Stimulated activated CD4-positive, alpha-beta T cell treated with anti-CD3 and anti-CD28 coated beads, Interleukin-4, amount 100 ng/mL, for 4 hours (primary cell): Measurements from ENCODE around the gene UBA5.

ENCODE experiments used
- DNase-seq, 2 experiments: peaks; one replicate each; pipeline ENCODE4 v3.0.0-alpha.2; 2020

The UBA5 gene

DNA sequence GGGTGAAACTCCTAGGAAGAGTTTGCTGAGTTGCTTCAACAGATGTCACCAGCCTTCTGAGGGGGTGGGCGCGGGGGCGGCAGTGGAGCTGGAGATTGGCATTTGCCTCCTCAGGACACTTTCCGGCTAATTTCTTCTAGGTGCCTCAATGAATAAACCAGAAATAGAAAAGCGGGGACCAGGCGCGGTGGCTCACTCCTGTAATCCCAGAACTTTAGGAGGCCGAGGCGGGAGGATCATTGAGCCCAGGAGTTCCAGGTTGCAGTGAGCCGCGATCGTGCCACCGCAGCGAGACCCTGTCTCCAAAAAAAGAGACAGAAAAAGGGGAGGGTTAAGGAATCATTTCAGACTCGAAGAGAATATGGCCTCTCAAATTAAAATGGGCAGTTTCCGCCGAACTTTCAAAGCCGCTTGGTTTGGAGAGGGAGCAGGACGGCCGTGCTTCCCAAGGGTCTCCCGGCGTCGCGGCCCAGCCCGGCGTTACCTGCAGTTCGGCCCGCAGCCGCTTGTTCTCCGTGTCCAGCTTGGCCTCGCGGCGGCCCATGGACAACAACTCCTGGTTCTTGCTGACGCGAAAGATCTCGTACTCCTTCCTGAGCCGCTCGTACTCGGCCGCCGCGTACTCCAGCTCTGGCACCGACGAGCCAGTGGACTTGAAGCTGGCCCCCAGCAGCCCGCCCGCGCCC lies 61.5 kb downstream of the UBA5 start:
- DNase-seq: peak; percentile 4 to 9

DNA sequence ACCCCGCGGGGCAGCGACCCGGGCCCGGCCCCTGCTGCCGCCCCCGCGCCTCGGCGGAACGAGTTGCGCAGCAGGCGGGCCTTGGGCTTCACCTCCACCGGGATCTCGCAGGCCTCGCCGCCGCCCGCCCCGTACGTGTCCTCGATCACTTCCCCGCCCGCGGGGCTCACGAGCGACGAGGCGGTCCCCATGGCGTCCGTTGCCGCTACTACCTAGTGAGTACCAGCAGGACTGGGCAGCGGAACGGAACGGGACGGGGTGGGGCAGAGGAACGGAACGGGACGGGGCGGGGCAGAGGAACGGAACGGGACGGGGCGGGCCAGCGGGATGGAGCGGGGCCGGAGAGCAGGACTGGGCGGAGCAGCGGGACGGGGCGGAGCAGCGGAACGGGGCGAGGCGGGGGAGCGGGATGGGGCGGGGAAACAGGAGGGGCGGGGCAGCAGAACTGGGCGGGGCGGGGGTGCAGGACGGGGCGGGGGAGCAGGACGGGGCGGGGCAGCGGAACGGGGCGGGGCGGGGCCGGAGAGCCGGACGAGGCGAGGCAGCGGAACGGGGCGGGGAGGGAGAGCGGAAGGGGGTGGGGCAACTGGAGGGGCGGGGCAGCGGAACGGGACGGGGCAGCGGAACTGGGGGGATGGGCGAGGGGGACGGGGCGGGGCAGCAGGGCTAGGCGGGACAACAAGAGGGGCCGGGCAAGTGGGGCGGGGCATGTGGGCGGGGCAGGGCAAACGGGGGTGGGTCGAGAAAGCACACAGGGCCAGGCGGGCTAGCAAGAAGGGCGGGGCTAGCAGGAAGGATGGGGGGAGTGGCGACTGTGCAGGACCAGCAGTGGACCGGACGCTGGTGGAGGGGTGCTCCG lies 62.3 kb downstream of the UBA5 start, which contains the start of gene NPHP3:
TSS of gene NPHP3 (minus strand) at position 245 of the 859 bp plus-strand sequence. CDS start at position 191, 54 bp downstream.
- DNase-seq: peak; percentile 93 to 100

DNA sequence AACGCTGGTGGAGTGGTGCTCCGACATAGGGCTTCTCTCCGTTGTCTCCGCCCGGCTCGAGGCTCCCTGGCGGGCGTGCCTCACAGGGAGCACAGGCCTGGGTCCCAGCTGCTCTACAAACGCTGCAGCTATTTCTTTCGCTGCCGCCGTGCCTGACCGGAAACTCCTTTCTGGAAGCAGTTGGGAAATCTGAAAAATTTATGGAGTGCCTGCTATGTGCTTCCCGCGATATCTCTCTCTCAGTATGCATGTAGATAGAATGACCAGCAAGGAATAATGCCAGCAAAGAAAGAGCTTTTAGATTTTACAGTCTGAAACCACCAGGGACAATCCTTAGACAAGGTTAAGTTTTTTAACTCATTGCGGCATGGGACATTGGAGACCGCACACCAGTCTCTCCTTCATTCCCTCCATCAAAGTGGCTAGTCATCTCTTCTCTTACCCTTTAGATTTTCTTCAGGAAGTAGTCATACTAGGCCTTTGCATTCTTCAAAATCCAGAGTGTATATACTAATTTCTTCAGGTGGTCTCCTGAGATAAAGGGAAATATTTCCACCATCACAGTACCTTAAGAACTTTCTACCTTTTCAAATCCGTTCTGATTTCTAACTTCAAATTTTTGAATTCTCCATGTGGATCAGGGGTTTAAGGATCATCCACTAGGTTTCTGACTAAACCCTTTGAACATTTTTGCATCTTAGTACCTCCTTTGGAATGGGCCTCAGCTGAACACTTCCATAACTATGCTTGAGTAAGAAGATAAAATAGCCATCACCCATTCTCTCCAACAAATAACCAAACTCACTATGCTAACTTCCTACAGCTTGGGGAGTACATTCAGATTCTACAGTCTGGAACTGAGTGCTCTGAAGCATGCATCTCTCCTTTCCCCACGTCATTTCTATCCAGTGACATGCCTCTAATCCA lies 63.2 kb downstream of the UBA5 start:
- no peak for DNase-seq

- no peak for DNase-seq
Measured at GRCh38 chr3:132726341-132726823, 66.3 kb downstream of the UBA5 start.
